SHP77 (cell line): Measurements from ENCODE around the gene ASB8.

Experiments
- DNase-seq, 2 experiments: peaks; one replicate each; lab custom pipeline; 2025; lab: John Stamatoyannopoulos, UW

The ASB8 gene, protein sequence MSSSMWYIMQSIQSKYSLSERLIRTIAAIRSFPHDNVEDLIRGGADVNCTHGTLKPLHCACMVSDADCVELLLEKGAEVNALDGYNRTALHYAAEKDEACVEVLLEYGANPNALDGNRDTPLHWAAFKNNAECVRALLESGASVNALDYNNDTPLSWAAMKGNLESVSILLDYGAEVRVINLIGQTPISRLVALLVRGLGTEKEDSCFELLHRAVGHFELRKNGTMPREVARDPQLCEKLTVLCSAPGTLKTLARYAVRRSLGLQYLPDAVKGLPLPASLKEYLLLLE

GRCh38 chr12:48157018-48157888 lies at the start of gene ASB8:
Gene ASB8, minus strand, starts transcription at chr12:48157515. Its CDS starts 4,019 bp downstream, at chr12:48153496.
- DNase-seq: peak; percentile 97 to 98

- no peak for DNase-seq
Measured at GRCh38 chr12:48203192-48203591, 45.9 kb upstream of the ASB8 start, which contains the start of gene OR10AD1. Gene OR10AD1, minus strand, starts transcription at chr12:48203292. Its CDS starts 0 bp downstream, at chr12:48203292.

GRCh38 chr12:48202766-48203165 lies 45.5 kb upstream of the ASB8 start:
- no peak for DNase-seq

DNA sequence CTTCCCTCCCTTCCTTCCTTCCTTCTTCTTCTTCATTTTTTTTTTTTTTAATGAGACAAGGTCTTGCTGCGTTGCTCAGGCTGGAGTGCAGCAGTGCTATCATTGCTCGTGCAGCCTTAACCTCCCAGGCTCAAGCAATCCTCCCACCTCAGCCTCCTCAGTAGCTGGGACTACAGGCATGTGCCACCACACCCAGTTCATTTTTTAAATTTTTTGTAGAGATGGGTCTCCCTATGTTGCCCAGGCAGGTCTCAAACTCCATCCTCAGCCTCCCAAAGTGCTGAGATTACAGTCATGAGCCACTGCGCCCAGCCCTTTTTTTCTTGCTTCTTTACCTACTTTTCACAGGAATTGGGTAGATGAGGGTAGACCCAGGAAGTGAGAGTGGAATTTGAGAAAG lies 44.2 kb upstream of the ASB8 start:
- no peak for DNase-seq

GRCh38 chr12:48201091-48201490 lies 43.8 kb upstream of the ASB8 start:
- no peak for DNase-seq

DNA sequence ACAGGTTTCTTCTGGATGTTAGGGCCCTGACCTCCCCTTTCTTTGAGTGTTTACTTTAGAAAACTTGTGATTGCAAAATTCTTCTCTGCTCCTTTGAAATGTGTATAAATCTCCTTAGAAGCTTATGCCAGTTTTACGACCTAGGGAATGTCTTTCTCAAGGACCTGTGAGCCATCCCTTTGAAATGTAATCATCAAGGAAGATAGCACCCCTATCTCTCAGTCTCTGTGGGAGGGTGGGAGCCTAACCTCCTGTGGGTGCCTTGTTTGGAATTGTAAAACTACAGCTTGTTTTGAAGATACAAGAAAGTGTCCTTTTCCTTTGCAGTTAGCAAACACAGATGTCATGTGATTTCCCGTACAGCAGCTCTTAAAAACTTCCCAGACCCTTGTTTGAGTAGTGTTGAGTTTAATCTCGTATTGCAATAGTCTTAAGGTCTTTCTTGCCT lies 42.5 kb upstream of the ASB8 start:
- no peak for DNase-seq

DNA sequence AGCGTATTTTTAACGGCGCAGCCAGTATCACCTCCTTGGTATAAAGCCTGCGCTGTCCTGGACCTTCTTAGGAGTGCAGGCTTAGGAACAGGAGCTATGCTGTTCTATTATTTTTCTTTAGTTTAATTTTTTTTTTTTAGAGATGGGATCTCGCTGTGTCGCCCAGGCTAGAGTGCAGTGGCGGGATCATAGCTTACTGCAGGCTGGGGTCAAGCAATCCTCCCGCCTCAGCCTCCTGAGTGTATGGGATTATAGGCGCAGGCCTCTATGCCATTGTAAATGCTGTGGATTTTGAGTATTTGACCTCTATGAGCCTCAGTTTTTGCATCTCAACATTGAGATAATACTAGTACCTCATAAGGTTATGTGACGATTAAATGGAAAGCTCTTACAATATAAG lies 41.7 kb upstream of the ASB8 start:
- DNase-seq: no peak

DNA sequence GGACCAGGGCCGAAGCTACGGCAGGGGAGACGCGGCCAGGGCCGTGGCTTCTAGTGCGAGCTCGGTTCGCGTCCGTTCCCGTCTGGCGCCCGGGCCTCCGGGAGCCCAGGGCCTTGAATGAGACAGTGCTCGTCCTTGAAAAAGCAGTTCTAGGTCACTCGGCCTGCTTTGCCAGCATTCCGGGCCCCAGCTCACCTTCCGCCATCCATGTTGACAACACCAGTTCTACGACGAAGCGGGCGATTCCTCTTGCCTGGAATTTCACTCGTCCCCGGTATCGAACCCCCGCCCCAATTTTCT lies 41.3 kb upstream of the ASB8 start:
- peak; percentile 19 to 48 for DNase-seq

DNA sequence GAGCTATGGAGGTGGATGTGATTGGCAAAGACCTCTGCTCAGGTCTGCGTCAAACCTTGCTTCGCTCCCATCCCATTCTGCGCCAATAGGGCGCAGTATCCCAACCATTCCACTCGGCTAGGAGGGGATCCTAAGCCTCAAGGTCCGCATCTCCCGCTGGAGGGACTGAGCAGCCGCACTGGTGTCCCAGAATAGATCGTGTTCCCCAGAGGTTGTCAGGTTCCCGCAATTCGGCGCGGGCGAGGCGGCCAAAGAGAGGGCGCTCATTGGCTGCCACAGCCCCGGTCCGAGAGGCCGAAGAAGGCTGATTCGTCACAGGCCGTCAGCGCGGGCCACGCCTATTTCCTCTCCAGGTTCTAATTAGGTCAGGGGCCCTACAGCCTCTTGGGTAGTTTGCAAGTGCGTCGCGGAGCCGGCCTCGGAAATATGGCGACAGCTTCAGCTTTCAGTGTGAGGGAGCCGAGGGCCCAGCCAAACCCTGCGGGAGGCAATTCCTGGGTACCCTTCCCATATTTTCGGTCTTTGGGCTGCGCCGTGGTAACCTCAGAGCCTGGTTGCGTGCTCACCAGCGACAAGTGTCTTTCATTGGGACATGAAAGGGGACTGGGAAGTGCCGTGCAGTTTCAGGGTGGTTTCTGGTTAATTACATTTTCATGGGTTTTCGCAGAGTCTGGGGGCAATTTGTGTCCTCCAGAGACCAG lies 40.8 kb upstream of the ASB8 start:
- peak; percentile 97 for DNase-seq

- peak; percentile 31 to 55 for DNase-seq
Measured at GRCh38 chr12:48197549-48197970, 40.2 kb upstream of the ASB8 start.

GRCh38 chr12:48194799-48195201 lies 37.5 kb upstream of the ASB8 start:
- no peak for DNase-seq

DNA sequence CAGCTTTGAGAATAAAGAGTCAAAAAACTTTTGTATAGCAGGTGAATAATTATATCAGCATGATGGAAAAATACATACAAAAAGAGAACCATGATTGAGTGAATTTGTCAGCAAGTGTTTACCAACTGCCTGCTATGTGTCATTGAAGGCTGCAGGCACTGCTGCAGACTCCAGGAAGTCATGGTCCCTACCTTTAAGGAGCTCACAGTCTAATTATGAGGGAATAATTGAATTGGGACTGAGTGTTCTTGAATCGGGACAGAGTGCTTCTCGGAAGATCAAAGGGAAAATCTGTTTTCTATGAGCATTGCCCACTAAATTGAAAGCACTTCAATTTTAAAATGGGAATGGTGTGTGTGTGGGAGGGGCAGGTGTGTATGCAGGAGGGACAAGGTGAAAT lies 36.3 kb upstream of the ASB8 start:
- DNase-seq: no peak

DNA sequence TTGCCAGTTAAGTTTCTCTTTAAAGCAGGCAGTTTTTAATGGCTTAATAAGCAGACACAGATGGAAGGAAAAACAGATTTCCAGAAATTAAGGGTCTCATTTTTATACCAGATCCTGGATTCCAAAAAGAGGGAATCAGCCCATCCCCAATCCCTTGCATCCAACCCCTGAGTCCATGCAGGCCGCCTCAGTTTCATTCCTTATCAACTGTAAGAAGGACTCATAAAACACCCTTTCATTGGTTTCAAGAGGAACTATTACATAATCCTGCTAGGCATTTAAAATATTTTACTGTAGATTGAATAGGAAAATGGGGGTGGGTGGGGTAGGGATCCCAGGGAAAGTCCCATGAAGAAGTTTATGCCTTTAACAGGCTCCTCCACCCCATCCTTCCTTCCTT lies 35.5 kb upstream of the ASB8 start:
- no peak for DNase-seq

DNA sequence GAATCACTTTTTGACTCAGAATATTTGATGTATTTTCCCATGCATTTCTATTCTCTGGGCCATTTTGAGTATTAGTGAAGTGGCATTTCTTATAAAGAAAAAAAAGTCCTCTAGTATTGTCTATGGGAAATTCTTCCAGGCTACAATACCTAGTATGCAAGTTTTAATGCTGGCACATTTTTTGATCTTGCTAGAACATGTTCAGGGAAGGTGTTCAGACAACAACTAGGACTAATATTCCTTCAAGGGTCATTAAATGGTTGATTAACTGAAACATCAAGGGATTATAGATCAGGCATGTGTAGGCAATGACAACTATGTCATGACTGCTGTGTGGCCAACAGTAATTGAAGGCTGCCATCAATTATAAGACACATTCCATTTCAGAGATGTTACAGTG lies 33.8 kb upstream of the ASB8 start:
- DNase-seq: no peak

DNA sequence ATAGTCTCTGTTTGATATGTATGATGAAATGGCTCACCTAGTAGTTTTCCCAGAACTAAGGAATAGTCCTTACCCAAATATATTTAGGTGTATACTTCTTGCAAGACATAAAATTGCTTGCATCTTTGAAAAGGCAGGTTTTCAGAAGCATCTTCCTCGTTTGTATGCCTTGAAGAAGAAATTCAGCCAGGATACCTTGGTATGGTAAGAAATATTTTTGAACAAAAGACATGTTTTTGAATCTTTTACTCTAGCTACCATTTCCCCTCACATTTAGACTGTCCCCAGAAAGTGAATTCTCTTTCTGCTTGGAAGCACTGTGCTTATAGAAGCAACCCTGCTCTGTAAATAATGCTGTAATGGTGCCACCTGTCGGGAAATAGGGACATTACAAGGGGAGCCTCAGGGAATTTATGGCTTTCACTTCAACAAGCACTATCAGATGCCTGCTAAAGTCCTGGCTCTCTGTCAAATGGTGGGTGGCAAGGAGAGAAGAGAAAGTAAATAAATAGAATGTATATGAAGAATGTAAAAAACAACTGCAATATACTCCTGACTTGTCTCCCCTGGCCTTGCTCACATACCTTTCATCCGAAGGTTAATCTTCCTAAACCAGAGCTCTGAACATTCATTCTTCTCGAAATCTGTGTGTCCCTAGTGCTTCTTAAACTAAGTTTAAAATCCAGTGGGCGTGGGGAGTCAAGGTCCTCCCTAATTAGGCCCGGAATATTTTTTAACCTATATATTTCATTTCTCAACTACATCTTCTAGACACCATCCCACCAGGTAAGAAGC lies 32.2 kb upstream of the ASB8 start:
- DNase-seq: peak; percentile 51 to 62

DNA sequence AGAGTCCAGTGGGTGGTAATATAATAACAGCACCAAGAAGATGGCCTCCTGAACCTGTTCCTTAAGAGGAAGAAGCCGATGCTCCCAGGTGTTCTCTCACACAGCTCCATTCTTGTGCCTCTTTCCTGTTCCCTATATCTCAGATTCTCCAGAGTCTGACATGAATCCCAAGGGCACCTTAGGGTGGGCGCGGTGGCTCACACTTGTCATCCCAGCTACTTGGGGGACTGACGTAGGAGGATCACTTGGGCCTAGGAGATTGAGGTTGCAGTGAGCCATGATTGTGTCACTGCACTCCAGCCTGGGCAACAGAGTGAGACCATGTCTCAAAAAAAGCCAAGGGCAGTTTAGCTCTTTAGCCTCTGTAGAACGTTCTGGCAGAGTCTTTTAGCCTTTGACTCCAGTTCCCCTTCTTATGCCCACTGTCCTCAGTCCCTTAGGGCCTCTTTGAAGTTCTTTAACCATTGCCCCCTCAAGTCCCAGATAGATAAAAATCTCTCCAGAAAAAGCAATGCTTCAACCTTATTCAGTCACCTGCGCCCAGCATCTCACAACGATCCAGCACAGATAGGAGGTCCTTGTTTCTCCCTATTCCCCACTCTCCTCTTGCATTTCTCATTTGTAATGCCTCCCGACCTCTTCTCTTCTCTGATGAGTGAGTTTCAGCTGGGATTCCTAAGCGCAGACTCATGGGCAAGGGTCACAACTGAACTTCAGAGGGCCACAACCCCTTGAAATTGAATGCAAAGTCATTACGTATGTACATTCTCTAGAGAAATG lies 30.8 kb upstream of the ASB8 start:
- no peak for DNase-seq

- DNase-seq: no peak
Measured at GRCh38 chr12:48185181-48185919, 28.0 kb upstream of the ASB8 start.

DNA sequence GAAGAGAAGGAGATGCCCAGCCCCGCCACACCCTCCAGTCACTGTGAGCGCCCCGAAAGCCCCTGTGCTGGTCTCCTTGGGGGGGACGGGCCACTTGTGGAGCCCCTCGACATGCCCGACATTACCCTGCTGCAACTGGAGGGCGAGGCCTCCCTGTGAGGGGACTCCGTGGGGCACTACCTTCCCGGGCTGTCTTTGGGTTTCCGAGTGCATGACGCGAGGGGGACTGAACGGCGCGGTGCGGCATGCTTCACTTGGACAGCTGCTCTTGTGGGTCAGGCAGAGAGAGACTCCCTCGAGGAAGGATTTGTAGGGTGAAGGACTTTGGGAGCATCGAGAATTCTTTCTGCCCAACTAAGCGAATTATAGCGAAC lies 27.2 kb upstream of the ASB8 start:
- no peak for DNase-seq

DNA sequence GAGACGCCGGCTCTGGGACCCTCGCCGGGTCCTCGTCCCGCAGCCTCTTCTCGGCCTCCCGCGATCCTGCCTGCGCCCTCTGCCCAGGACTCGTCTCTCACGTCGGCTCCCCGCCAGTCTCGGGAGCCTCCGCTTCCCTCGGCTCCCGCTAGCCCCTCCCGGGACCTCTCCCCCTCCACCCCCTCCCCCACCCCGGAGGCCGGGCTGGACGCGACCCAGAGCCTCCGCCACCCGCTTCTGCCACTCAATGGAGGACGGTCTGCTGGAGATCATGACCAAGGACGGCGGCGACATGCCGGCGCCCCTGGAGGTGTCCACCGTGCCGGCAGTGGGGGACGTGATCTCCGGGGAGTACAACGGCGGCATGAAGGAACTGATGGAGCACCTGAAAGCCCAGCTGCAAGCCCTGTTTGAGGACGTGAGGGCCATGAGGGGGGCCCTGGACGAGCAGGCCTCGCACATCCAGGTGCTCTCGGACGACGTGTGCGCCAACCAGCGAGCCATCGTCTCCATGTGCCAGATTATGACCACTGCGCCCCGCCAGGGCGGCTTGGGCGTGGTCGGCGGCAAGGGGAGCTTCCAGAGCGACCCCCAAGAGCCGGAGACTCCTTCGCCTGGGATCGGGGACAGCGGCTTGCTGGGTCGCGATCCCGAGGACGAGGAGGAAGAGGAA lies 26.7 kb upstream of the ASB8 start:
- no peak for DNase-seq
